Measurements from ENCODE around the gene CYSTM1. TPM values are rescaled to one million over a fixed set of nuclear protein-coding genes. Genes with fewer than 3 reads are reported as not detected.

The CYSTM1 gene
- total and polyA plus RNA-seq, 4 experiments from 2014 or later: 5.0 to 21.1 (median 9.5) TPM

DNA sequence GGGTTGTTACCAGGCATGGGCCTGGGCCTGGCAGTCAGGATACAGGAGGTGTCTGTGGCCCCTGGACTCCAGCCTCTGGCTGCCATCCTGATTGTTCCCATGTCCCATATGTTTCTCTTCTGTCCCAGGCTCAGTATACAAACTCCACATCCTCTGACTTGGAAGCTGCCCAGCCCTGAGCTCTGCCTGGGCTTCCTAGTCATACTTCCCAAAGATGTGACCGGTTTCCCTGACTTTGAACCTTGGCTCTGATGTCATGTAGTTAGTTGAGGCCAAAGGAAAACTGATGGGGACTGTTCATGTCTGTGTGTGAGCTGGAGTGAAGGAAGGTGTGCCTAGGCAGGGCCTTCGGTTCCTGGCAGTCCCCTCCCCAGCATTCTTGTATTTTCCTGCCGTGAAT, 50.4 kb downstream of the CYSTM1 start:
- H3K4me3 ChIP-seq (ENCODE audit: low read length in 2 of 2): no peak overlapping the region
- ChIA-PET POLR2A (ENCODE audit: partially characterized antibody) (no interaction called here), CTCF (ENCODE audit: partially characterized antibody) (no interaction called here)
- H3K27me3 ChIP-seq (ENCODE audit: insufficient read depth, low read length): no peaks in the 10 kb centered on the region
- H3K36me3 ChIP-seq (ENCODE audit: insufficient read depth, low read length): no peaks in the 10 kb centered on the region
- no peaks in the 10 kb centered on the region for H3K4me1 ChIP-seq (ENCODE audit: insufficient read depth, low read length)
- H3K36me3 Mint-ChIP-seq: peaks cover 0 to 3% of the 10 kb centered on the region in 2 donors
- no peaks in the 10 kb centered on the region for H3K27me3 Mint-ChIP-seq
- H3K27ac Mint-ChIP-seq: peak overlapping the region in 1 of 7 donors; percentile 27
- DNase-seq: no peak
- H3K9me3 Mint-ChIP-seq: no peaks in the 10 kb centered on the region
- H3K4me1 Mint-ChIP-seq: no peaks in the 10 kb centered on the region
- no peak overlapping the region for H3K27ac ChIP-seq (ENCODE audit: low read depth, low read length)
- no peaks in the 10 kb centered on the region for H3K9me3 ChIP-seq (ENCODE audit: control insufficient read depth in 1 of 2, low read length in 2 of 2)
- intact Hi-C loops (cut with micrococcal nuclease): no loop called here
- H3K4me3 Mint-ChIP-seq: no peak overlapping the region

DNA sequence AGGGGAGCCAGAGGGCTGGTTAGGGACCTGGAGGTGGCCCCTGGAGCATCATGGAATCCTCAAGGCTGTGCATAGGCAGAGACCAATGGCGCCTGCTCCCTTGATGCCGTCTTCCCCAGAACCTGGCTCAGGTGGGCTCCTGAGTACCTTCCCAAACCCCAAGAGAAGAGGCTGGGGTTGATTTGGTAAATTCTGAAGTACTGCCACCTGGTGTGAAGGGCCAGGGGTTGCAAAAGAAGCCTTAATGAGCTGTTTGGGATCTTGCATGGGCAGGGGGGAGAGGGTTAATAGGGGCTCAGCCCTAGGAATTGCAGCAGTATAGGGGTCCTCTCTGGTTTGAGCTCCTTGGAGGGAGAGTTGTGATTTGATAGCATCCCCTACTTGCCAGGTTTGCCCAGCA, 52.1 kb downstream of the CYSTM1 start:
- no peaks in the 10 kb centered on the region for H3K4me1 ChIP-seq (ENCODE audit: insufficient read depth, low read length)
- H3K27ac Mint-ChIP-seq: peak overlapping the region in 1 of 7 donors; percentile 37
- ChIA-PET CTCF (ENCODE audit: partially characterized antibody) (no interaction called here), POLR2A (ENCODE audit: partially characterized antibody) (no interaction called here)
- H3K27ac ChIP-seq (ENCODE audit: low read depth, low read length): no peak overlapping the region
- no peak overlapping the region for H3K4me3 ChIP-seq (ENCODE audit: low read length in 2 of 2)
- intact Hi-C loops (cut with micrococcal nuclease): no loop called here
- no peaks in the 10 kb centered on the region for H3K27me3 Mint-ChIP-seq
- H3K4me1 Mint-ChIP-seq: no peaks in the 10 kb centered on the region
- peaks cover 0 to under 1% of the 10 kb centered on the region in 2 donors for H3K36me3 Mint-ChIP-seq
- H3K9me3 Mint-ChIP-seq: no peaks in the 10 kb centered on the region
- H3K36me3 ChIP-seq (ENCODE audit: insufficient read depth, low read length): no peaks in the 10 kb centered on the region
- no peaks in the 10 kb centered on the region for H3K27me3 ChIP-seq (ENCODE audit: insufficient read depth, low read length)
- no peaks in the 10 kb centered on the region for H3K9me3 ChIP-seq (ENCODE audit: control insufficient read depth in 1 of 2, low read length in 2 of 2)
- DNase-seq: no peak
- H3K4me3 Mint-ChIP-seq: no peak overlapping the region

DNA sequence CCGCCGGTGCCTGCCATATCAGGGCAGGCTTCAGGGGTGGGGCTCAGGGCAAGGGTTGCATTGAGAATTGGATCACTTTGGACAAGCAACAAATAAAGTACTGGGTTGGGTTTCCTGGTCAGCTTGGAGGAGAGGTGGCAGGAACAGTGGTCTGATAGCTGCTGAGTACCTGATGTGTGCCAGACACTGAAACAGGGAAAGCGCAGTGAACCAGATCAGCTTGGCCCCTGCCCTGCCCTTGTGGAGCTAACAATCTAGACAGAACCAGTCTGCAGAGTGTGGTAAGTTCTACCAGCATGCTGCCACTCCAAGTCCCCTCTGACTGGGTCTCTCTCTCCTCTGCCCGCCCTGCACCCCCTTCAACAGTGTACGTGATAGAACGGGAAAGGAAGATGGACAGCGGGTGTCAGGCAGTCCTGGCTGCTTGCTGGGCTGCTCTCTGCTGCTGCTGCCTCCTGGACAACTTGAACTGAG, 53.4 kb downstream of the CYSTM1 start:
- no peaks in the 10 kb centered on the region for H3K9me3 Mint-ChIP-seq
- H3K36me3 Mint-ChIP-seq: no peaks in the 10 kb centered on the region
- no peaks in the 10 kb centered on the region for H3K9me3 ChIP-seq (ENCODE audit: control insufficient read depth in 1 of 2, low read length in 2 of 2)
- H3K4me1 ChIP-seq (ENCODE audit: insufficient read depth, low read length): no peaks in the 10 kb centered on the region
- no peak overlapping the region for H3K27ac Mint-ChIP-seq
- no peak for DNase-seq
- CTCF ChIA-PET (ENCODE audit: partially characterized antibody): interaction anchor here (0.8 kb wide), 1 partner anchor 8 kb away, joined by 3 read pairs; no protein-coding TSS in a partner anchor
- intact Hi-C loops (cut with micrococcal nuclease): no loop called here
- no peaks in the 10 kb centered on the region for H3K36me3 ChIP-seq (ENCODE audit: insufficient read depth, low read length)
- H3K4me3 ChIP-seq (ENCODE audit: low read length in 2 of 2): no peak overlapping the region
- POLR2A ChIA-PET (ENCODE audit: partially characterized antibody): no interaction called here
- H3K4me3 Mint-ChIP-seq: no peak overlapping the region
- H3K27me3 Mint-ChIP-seq: no peaks in the 10 kb centered on the region
- no peaks in the 10 kb centered on the region for H3K4me1 Mint-ChIP-seq
- no peak overlapping the region for H3K27ac ChIP-seq (ENCODE audit: low read depth, low read length)
- no peaks in the 10 kb centered on the region for H3K27me3 ChIP-seq (ENCODE audit: insufficient read depth, low read length)

DNA sequence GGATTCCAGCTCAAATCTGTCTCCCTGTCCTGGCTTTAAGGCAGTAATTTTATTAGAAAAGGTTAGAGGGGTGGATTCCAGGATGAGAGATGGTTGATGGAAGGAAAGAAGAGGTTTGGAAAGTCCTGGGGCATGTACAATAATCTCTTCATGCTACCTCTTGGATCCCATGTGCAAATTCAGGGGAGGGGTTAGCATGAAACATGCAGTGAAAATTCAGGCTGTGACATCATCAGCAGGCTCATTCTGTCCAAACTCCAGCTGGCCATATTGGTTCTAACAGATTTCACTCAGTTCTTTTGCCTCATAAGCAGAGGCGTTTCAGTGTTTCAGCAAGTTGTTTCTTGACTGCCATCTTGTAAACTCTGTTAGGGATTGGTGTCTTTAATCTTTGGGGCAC, 55.4 kb downstream of the CYSTM1 start:
- CTCF ChIA-PET (ENCODE audit: partially characterized antibody): interaction anchor here (0.6 kb wide), 1 partner anchor 159 kb away, joined by 3 read pairs; no protein-coding TSS in a partner anchor
- Mint-ChIP-seq H3K36me3 (no peaks in the 10 kb centered on the region), H3K4me3 (no peak overlapping the region), H3K27ac (no peak overlapping the region), H3K27me3 (no peaks in the 10 kb centered on the region), H3K9me3 (no peaks in the 10 kb centered on the region), H3K4me1 (no peaks in the 10 kb centered on the region)
- intact Hi-C loops (cut with micrococcal nuclease): no loop called here
- H3K27ac ChIP-seq (ENCODE audit: low read depth, low read length): no peak overlapping the region
- POLR2A ChIA-PET (ENCODE audit: partially characterized antibody): no interaction called here
- no peak overlapping the region for H3K4me3 ChIP-seq (ENCODE audit: low read length in 2 of 2)
- H3K9me3 ChIP-seq (ENCODE audit: control insufficient read depth in 1 of 2, low read length in 2 of 2): no peaks in the 10 kb centered on the region
- no peak for DNase-seq
- no peaks in the 10 kb centered on the region for H3K27me3 ChIP-seq (ENCODE audit: insufficient read depth, low read length)
- H3K36me3 ChIP-seq (ENCODE audit: insufficient read depth, low read length): no peaks in the 10 kb centered on the region
- H3K4me1 ChIP-seq (ENCODE audit: insufficient read depth, low read length): no peaks in the 10 kb centered on the region

DNA sequence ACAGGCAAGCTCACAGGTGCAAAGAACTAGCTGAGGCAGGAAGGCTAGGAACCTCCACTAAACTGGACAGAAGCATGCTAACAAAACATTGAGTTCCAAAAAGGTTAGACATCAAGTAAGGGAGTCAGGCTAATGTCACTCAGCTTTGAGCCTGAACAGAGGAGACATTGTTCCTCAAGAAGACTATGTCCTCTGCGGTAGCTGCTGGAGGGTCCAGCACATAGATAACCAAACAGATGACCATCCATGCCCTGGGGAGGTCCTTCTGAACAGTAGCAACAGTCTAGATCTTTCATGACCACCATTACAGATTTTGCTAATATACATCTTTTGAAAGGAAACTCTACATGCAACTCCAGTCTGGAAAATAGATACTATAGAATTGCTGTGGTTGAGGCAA, 57.7 kb downstream of the CYSTM1 start:
- Mint-ChIP-seq H3K27ac (no peak overlapping the region), H3K9me3 (no peaks in the 10 kb centered on the region), H3K4me1 (no peaks in the 10 kb centered on the region), H3K36me3 (no peaks in the 10 kb centered on the region), H3K27me3 (no peaks in the 10 kb centered on the region), H3K4me3 (no peak overlapping the region)
- intact Hi-C loops (cut with micrococcal nuclease): no loop called here
- POLR2A ChIA-PET (ENCODE audit: partially characterized antibody): no interaction called here
- DNase-seq: no peak
- Histone ChIP-seq H3K27ac (ENCODE audit: low read depth, low read length) (no peak overlapping the region), H3K36me3 (ENCODE audit: insufficient read depth, low read length) (no peaks in the 10 kb centered on the region), H3K4me1 (ENCODE audit: insufficient read depth, low read length) (no peaks in the 10 kb centered on the region), H3K27me3 (ENCODE audit: insufficient read depth, low read length) (no peaks in the 10 kb centered on the region), H3K4me3 (ENCODE audit: low read length in 2 of 2) (no peak overlapping the region), H3K9me3 (ENCODE audit: control insufficient read depth in 1 of 2, low read length in 2 of 2) (no peaks in the 10 kb centered on the region)
- CTCF ChIA-PET (ENCODE audit: partially characterized antibody): interaction anchor here (0.9 to 1.3 kb wide), 4 partner anchors 9 to 130 kb away, joined by 3 to 7 read pairs (median 4); no protein-coding TSS in a partner anchor

DNA sequence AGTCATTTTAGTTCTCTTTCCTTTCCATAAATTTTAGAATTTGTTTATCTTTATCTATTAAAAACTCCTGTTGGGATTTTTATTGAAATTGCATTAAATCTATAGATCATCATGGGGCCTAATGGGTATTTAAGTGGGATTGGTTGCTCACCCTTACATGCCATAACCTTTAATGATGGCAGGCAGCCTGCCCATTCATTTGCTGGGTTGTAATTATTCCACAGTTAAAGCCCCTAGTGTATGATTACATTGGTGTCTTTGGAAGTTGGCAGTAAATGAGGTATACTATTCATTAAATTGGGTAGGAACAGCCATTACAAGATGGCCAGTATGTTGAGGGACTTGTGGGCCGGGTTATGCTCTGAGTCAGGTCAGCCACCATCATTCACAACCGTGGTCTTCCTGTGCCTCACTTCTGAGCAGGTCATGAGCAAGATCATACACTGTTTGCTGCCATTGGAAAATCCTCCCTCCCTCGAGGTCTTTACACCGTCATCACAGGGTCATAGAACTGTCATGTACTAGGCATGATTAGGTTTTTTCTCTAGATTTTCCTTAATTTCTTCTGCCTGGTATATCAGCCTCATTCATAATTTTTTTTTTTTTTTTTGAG, 59.5 kb downstream of the CYSTM1 start:
- no peaks in the 10 kb centered on the region for H3K36me3 Mint-ChIP-seq
- H3K36me3 ChIP-seq (ENCODE audit: insufficient read depth, low read length): no peaks in the 10 kb centered on the region
- H3K27ac Mint-ChIP-seq: no peak overlapping the region
- H3K9me3 Mint-ChIP-seq: no peaks in the 10 kb centered on the region
- no peaks in the 10 kb centered on the region for H3K4me1 ChIP-seq (ENCODE audit: insufficient read depth, low read length)
- intact Hi-C loops (cut with micrococcal nuclease): no loop called here
- no peak overlapping the region for H3K4me3 ChIP-seq (ENCODE audit: low read length in 2 of 2)
- ChIA-PET CTCF (ENCODE audit: partially characterized antibody) (interaction anchor here (0.5 kb wide), 1 partner anchor 9 kb away, joined by 4 read pairs; no protein-coding TSS in a partner anchor), POLR2A (ENCODE audit: partially characterized antibody) (no interaction called here)
- H3K27me3 ChIP-seq (ENCODE audit: insufficient read depth, low read length): no peaks in the 10 kb centered on the region
- no peaks in the 10 kb centered on the region for H3K27me3 Mint-ChIP-seq
- no peak overlapping the region for H3K27ac ChIP-seq (ENCODE audit: low read depth, low read length)
- no peak overlapping the region for H3K4me3 Mint-ChIP-seq
- DNase-seq: no peak
- H3K9me3 ChIP-seq (ENCODE audit: control insufficient read depth in 1 of 2, low read length in 2 of 2): no peaks in the 10 kb centered on the region
- H3K4me1 Mint-ChIP-seq: no peaks in the 10 kb centered on the region

DNA sequence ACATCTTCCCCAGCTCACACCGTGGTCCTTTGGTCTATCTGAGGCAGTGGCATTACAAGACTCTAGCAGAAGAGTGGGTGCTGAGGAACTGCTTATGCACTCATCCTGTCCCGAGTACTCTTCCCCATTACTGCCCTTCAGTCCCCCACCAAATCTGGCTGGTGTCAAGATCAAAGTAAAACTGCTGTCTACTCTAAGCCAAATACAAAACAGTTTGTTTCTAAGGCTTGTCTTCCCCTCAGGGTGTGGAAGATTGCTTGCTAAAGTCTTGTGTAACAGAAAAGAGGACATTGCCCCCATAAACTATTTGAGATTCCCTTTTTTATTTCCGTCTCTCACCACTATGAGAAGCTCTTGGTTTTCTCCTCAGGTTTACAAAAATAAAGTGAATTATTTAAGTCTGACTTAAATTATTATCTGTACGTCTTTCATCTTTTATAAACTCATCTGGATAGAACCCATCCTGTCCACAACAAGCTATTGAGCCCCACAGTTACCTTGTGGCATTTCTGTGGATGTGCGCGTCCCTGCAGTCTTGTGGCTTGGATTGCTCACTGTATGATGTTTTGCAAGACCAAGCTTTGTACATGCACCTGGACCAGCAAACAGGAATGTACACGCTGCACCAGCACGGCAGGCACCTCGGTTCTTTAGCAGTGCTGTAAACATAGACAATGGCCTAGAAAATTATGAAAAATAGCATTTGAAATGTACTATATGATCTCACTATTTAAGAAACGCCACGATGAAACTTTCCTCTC, 61.0 kb downstream of the CYSTM1 start:
- Histone ChIP-seq H3K4me1 (ENCODE audit: insufficient read depth, low read length) (no peaks in the 10 kb centered on the region), H3K4me3 (ENCODE audit: low read length in 2 of 2) (no peak overlapping the region), H3K9me3 (ENCODE audit: control insufficient read depth in 1 of 2, low read length in 2 of 2) (no peaks in the 10 kb centered on the region), H3K36me3 (ENCODE audit: insufficient read depth, low read length) (no peaks in the 10 kb centered on the region), H3K27me3 (ENCODE audit: insufficient read depth, low read length) (no peaks in the 10 kb centered on the region), H3K27ac (ENCODE audit: low read depth, low read length) (no peak overlapping the region)
- ChIA-PET CTCF (ENCODE audit: partially characterized antibody) (interaction anchor here (0.7 to 1.9 kb wide), 6 partner anchors 7 to 124 kb away, joined by 3 to 11 read pairs (median 4); partner anchors contain the start of genes HBEGF and SLC4A9), POLR2A (ENCODE audit: partially characterized antibody) (interaction anchor here (0.6 kb wide), 1 partner anchor 23 kb away, joined by 3 read pairs; no protein-coding TSS in a partner anchor)
- Mint-ChIP-seq H3K27ac (no peak overlapping the region), H3K4me3 (no peak overlapping the region), H3K9me3 (no peaks in the 10 kb centered on the region), H3K36me3 (no peaks in the 10 kb centered on the region), H3K27me3 (no peaks in the 10 kb centered on the region), H3K4me1 (peaks cover 0 to 1% (median 0%) of the 10 kb centered on the region in 4 donors)
- intact Hi-C loops (cut with micrococcal nuclease): no loop called here
- DNase-seq: no peak

Measured in CD4-positive, alpha-beta memory T cell (primary cell).